ENCODE measurements around the gene OR2A5.
"Not testable (repeated sequence)": the region's sequence is repeated elsewhere in the genome, so short reads cannot be mapped to it uniquely, and the experiment has no call there.

OR2A5 gene

GRCh38 chr7:144035385-144035784 lies 13.4 kb upstream of the OR2A5 start:
- DNase-seq (ENCODE audit: low read depth): no peak

- DNase-seq (ENCODE audit: low read depth): no peak
These were observed 12.4 kb upstream of the OR2A5 start for GRCh38 chr7:144036302-144036885.

DNA sequence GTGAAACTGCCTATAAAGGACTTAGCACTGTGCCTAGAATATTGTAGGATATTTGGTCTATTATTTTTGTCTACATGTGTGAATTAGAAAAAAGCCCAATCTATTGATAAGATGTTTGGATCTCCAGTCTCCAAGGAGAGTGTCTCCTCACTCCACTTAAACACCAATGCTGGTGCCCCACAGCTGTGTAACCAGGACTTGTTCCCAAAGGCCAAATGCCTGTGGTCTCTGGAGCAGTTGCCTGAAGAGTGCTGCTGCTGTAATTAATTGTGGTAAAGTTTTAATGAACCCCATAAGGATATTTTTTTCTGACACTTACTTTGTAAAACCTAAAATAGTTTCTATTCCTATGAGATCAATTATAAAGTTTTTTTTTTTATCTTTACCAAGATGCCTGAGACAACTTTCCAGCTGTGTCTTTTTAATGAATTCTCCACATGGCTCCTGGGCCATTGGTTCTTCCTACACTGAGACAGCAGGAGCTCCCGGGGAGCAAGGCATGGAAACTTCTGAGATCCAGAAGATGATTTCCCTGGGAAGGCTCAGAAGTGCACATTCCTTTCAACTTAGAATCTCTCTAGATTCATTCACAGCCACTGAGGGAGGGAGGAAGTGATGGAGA lies 11.2 kb upstream of the OR2A5 start:
- no peak for DNase-seq (ENCODE audit: low read depth)

- DNase-seq (ENCODE audit: low read depth): no peak
These were observed 9.9 kb upstream of the OR2A5 start for GRCh38 chr7:144038887-144039286.

- DNase-seq (ENCODE audit: low read depth): no peak
These were observed 743 bp downstream of the OR2A5 start for GRCh38 chr7:144049491-144049890.

GRCh38 chr7:144050093-144050492 lies 1.3 kb downstream of the OR2A5 start:
- no peak for DNase-seq (ENCODE audit: low read depth)

DNA sequence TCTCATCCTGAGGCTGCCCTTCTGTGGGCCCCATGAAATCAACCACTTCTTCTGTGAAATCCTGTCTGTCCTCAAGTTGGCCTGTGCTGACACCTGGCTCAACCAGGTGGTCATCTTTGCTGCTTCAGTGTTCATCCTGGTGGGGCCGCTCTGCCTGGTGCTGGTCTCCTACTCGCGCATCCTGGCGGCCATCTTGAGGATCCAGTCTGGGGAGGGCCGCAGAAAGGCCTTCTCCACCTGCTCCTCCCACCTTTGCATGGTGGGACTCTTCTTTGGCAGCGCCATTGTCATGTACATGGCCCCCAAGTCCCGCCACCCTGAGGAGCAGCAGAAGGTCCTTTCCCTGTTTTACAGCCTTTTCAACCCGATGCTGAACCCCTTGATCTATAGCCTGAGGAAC lies 2.1 kb downstream of the OR2A5 start:
- not testable (repeated sequence) for DNase-seq (ENCODE audit: low read depth)

DNA sequence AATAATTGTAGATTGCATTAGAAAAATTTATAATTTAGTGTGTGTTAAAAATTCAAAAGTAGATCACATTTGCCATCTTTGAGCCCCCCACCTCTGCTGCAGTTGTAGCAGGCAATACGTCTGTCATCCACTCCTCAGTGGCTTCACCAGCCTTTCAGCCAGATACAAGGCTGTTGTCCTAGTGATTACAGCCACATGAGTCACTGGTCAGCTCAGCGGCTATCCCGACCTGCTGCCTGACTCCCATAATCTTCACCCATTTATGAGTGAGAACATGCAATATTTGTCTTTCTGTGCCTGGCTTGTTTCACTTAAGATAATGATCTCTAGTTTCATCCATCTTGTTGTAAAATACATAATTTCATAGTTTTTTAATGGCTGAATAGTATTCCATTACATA lies 9.2 kb downstream of the OR2A5 start:
- DNase-seq (ENCODE audit: low read depth): no peak

GRCh38 chr7:144063710-144064109 lies 15.0 kb downstream of the OR2A5 start:
- DNase-seq (ENCODE audit: low read depth): no peak

DNA sequence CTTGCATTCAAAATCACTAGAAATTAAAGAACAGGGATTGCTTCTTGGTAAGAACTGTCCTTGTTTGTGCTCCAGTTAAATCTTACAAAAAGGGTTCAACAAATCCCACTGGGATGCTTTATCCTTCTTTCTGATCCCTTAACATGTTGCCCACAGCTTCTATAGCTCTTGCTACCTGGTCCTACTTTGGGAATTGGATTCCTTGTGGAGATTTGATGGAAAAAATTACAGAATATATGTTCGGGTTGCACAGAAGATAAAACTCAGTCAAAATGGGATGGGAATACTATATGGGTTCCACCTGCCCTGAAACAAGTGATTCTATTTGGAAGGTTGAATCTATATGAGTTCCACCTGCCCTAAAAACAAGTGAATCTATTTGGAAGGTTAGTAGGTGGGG lies 20.8 kb downstream of the OR2A5 start, which contains the start of gene OR2A25:
Gene OR2A25 (plus strand): TSS at position 301 of the 400 bp plus-strand sequence. CDS start 4,409 bp downstream, outside the sequence.
- DNase-seq (ENCODE audit: low read depth): no peak

DNA sequence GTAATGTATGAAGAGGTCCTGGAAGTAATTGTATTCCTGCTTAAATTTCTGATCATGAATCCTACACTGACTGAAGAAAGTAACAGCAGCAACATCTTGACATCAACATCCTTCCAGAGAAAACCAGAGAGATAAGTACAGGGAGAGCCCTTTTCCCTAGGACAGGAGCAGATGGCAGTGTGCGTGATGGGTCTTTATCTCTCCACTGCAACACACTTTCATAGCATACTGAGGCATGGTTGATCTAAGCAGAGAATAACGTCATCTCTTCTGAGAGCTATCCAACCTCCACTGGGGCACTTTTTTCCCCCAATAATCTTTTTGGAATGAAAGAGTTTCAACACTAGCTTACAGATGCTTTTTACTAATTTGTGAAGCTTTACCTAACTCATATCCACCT lies 21.2 kb downstream of the OR2A5 start:
- DNase-seq (ENCODE audit: low read depth): no peak

DNA sequence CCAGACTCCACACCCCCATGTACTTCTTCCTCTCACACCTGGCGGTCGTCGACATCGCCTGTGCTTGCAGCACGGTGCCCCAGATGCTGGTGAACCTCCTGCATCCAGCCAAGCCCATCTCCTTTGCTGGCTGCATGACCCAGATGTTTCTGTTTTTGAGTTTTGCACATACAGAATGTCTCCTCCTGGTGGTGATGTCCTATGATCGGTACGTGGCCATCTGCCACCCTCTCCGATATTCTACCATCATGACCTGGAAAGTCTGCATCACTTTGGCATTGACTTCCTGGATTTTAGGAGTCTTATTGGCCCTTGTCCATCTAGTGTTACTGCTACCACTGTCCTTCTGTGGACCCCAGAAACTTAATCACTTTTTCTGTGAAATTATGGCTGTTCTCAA lies 25.6 kb downstream of the OR2A5 start:
- no peak for DNase-seq (ENCODE audit: low read depth)

GRCh38 chr7:144085978-144086377 lies 37.2 kb downstream of the OR2A5 start, which contains the start of gene OR2A12:
Gene OR2A12 (plus strand): TSS chr7:144086278. CDS start chr7:144095108, 8,830 bp downstream.
- DNase-seq (ENCODE audit: low read depth): no peak

DNA sequence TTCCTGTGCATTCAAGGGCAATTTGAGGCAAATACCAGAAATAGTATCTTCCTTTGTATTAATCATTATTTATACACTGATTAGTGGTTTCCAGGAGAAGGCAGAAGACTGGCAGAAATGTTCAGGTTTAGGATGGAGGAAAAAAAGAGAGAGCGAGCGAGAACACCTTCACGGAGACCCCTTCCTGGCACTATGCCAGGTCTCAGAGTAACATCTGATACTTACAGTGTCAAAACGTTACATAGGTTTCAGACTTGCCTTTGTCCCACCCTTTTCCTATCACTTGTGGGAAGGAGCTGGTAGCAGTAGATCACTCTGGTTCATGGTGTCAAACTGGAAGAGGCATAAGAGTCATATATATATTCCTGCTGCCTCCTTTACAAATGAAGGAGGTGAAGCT lies 38.0 kb downstream of the OR2A5 start:
- no peak for DNase-seq (ENCODE audit: low read depth)

DNA sequence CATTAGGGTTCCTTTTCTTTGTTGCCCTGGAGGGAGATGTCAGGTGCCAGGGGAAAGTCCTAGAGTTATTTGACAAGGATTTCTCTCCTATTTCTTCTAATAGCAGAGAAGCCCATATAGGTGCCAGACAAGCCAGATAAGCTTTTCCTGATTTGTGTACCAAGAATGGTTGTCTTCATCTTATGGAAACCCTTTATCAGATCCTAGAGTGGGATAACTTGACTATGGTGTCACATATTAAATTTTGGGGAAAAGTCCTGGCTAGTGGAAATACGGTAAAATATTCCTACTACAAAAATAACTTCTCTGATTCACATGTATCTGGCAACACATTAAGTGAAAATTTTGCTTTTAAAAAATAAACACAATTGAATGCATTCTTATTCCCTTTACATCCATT lies 38.5 kb downstream of the OR2A5 start:
- no peak for DNase-seq (ENCODE audit: low read depth)

- no peak for DNase-seq (ENCODE audit: low read depth)
These were observed 41.9 kb downstream of the OR2A5 start for GRCh38 chr7:144090667-144091066.

- no peak for DNase-seq (ENCODE audit: low read depth)
These were observed 50.0 kb downstream of the OR2A5 start for GRCh38 chr7:144098776-144099175.

GRCh38 chr7:144100607-144101006 lies 51.9 kb downstream of the OR2A5 start:
- DNase-seq (ENCODE audit: low read depth): no peak

DNA sequence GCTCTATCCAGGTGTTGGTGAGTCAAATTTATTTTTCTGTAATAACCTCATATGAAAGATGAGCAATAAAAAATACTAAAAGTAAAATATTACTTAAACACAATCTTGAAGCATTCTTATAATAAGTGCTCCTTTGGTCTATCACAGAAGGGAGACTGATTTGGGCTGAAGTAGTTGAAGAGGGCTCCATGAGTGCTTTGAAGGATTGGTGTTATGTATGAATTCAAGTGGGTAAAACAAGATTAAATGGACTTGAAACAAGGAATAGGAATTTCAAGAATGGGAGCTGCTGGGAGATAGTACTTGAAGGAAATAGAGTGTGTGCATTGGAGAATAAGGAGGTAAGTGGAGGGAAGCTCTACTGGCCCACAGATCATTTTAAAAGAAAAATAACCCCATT lies 53.3 kb downstream of the OR2A5 start:
- DNase-seq (ENCODE audit: low read depth): no peak

GRCh38 chr7:144105211-144105610 lies 56.5 kb downstream of the OR2A5 start:
- DNase-seq (ENCODE audit: low read depth): no peak
